SKM-1 treated with dmso at 0.1 percent for 144 hours (cell line): ENCODE data around the gene FAM234B.

Experiments used
- DNase-seq: peaks from one replicate; lab custom pipeline; 2025; ENCODE audit not compliant: unreplicated experiment; lab: John Stamatoyannopoulos, UW

Gene FAM234B

GRCh38 chr12:13114251-13115052, 70.3 kb downstream of the FAM234B start:
- DNase-seq = no peak

- no peak for DNase-seq
These were observed 72.1 kb downstream of the FAM234B start for GRCh38 chr12:13116259-13116658.

- DNase-seq = no peak
These were observed 72.8 kb downstream of the FAM234B start for GRCh38 chr12:13117029-13117428.

- DNase-seq = no peak
These were observed 75.6 kb downstream of the FAM234B start for GRCh38 chr12:13119826-13120225.

- no peak for DNase-seq
These were observed 76.2 kb downstream of the FAM234B start for GRCh38 chr12:13120413-13120812.

GRCh38 chr12:13121568-13121967, 77.4 kb downstream of the FAM234B start:
- DNase-seq = no peak

GRCh38 chr12:13124656-13125505, 80.7 kb downstream of the FAM234B start:
- no peak for DNase-seq

GRCh38 chr12:13125996-13126395, 81.8 kb downstream of the FAM234B start:
- DNase-seq = no peak

- no peak for DNase-seq
These were observed 82.3 kb downstream of the FAM234B start for GRCh38 chr12:13126494-13126893.

GRCh38 chr12:13127444-13127843, 83.3 kb downstream of the FAM234B start:
- no peak for DNase-seq

GRCh38 chr12:13128291-13128965, 84.2 kb downstream of the FAM234B start:
- DNase-seq = no peak

GRCh38 chr12:13130981-13131380, 86.8 kb downstream of the FAM234B start:
- no peak for DNase-seq
